SJSA1 (cell line): ENCODE results near the gene SNTB2. TPM values are rescaled to one million over a fixed set of nuclear protein-coding genes. Genes with fewer than 3 reads are reported as not detected.
"Not testable (repeated sequence)": the region's sequence is repeated elsewhere in the genome, so short reads cannot be mapped to it uniquely, and the experiment has no call there.

ENCODE experiments used
- DNase-seq, 2 experiments: peaks; one replicate each; pipeline ENCODE4 v3.0.0-alpha.2; 2015 to 2020; ENCODE audit warnings: low spot score in 2 of 2, low read depth in 1 of 2
- H3K27ac ChIP-seq: fragments of 250-450 bp; sonication (Bioruptor Pico); 2 replicates; pipeline ENCODE4 v1.5.1; 2020; ENCODE audit warnings: mild to moderate bottlenecking, moderate library complexity
- H3K27me3 ChIP-seq: fragments of 250-450 bp; sonication (Bioruptor Pico); replicated peaks from 2 replicates; pipeline ENCODE4 v1.5.1; 2020; ENCODE audit warnings: mild to moderate bottlenecking, moderate library complexity
- H3K36me3 ChIP-seq: fragments of 250-450 bp; sonication (Bioruptor Pico); 2 replicates; pipeline ENCODE4 v1.5.1; 2020; ENCODE audit warnings: mild to moderate bottlenecking
- H3K4me1 ChIP-seq: fragments of 250-450 bp; sonication (Bioruptor Pico); replicated peaks from 2 replicates; pipeline ENCODE4 v1.6.1; 2021; ENCODE audit warnings: mild to moderate bottlenecking
- H3K4me3 ChIP-seq: fragments of 250-450 bp; sonication (Bioruptor Pico); 2 replicates; pipeline ENCODE4 v1.5.1; 2020; ENCODE audit warnings: mild to moderate bottlenecking
- H3K9me3 ChIP-seq: fragments of 250-450 bp; sonication (Bioruptor Pico); replicated peaks from 2 replicates; pipeline ENCODE4 v1.5.1; 2020; ENCODE audit warnings: mild to moderate bottlenecking
- total RNA-seq: library from RNA; depleted of rRNA; stranded (reverse); fragments of >200 nt; shearing (Covaris generic); gene quantifications from 2 replicates; pipeline ENCODE4 v1.2.3, GENCODE V29; 2014

SNTB2 gene
- total RNA-seq, 1 experiment from 2014 or later = 43.6 TPM

DNA sequence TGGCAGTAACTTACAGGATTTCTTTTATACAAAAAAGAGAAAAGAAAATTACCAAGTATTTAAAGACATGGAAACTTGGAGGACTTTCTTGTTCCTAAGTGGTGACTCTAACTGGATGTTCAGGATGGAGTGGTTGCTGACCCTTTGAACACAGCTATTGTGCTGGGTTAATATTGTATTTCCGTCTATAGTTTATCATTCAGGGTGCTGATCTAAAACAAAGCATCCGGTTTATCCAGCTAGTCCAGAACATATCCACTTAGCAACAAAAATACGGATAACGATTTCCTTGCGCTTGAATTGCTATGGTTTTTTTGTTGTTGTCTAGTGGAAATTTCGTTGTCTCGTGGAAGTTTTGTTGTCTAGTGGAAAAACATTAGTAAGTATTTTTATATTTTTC is 38.2 kb downstream of the SNTB2 start:
- peaks cover 10% of the 10 kb centered on the region for H3K4me1 ChIP-seq
- no peak overlapping the region for H3K4me3 ChIP-seq
- no peak for DNase-seq
- no peaks in the 10 kb centered on the region for H3K36me3 ChIP-seq
- H3K27ac ChIP-seq = no peak overlapping the region
- H3K27me3 ChIP-seq = no peaks in the 10 kb centered on the region
- H3K9me3 ChIP-seq = no peaks in the 10 kb centered on the region

DNA sequence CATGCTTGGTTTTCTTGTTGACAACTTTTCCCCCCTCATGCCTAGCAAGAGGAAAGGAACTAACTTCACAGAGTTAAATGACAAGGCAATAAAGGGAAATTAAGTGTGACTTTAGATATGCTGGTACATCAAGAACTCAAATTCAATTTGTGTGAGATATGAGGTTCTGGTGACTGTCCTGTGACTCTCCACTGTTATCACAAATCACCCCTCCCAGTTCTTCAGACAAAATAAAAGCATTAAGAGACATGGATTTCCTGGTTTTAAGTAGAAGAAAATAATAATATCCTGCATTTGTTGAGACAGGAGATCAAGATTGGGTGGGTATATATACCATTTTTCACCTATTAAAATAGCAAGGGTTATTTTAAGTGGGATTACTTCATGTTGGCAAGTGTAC is 46.2 kb downstream of the SNTB2 start:
- DNase-seq = no peak
- Histone ChIP-seq H3K9me3 (no peaks in the 10 kb centered on the region), H3K4me3 (no peak overlapping the region)

DNA sequence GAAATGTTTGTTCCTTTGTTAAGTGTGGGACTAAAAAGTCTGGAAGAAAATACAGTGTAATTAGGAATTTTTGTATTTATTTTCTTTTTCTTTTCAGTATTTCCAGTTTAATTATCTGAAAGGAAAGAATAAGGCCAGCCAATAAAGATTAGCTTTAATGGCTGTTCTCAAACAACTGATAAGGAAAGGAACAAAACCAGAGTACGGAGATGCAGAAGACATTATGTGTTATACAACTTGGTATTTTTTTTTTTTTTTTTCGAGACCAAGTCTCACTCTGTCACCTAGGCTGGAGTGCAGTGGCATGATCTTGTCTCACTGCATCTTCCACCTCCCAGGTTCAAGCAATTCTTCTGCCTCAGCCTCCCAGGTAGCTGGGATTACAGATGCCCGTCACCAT is 47.5 kb downstream of the SNTB2 start:
- Histone ChIP-seq H3K36me3 (no peaks in the 10 kb centered on the region), H3K27ac (no peak overlapping the region), H3K9me3 (no peaks in the 10 kb centered on the region), H3K27me3 (no peaks in the 10 kb centered on the region), H3K4me1 (no peaks in the 10 kb centered on the region), H3K4me3 (no peak overlapping the region)
- DNase-seq = no peak

More for the DNA sequence above, 46.2 kb downstream of the SNTB2 start:
- no peaks in the 10 kb centered on the region for H3K4me1 ChIP-seq
- no peaks in the 10 kb centered on the region for H3K27me3 ChIP-seq
- no peaks in the 10 kb centered on the region for H3K36me3 ChIP-seq
- H3K27ac ChIP-seq = no peak overlapping the region

DNA sequence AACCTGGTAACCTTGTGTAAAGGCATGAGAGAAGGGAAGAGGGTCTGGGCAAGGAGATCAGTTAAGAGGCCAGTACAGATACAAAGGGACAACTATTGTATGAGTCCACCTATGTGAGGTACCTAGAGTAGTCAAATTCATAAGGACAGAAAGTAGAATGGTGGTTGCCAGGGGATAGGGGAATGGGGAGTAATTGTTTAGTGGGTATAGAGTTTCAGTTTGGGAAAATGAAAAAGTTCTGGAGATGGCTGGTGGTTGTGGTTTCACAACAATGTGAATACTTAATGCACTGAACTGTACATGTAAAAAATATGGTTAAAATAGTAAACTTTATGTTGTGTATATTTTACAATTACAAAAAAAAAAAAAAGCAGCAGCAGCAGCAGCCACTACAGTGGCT is 49.4 kb downstream of the SNTB2 start:
- DNase-seq = no peak
- peaks cover 7% of the 10 kb centered on the region; the same call in 1 of the 2 replicates for H3K36me3 ChIP-seq
- H3K27ac ChIP-seq = no peak overlapping the region
- no peaks in the 10 kb centered on the region for H3K27me3 ChIP-seq
- H3K4me3 ChIP-seq = no peak overlapping the region
- no peaks in the 10 kb centered on the region for H3K4me1 ChIP-seq
- no peaks in the 10 kb centered on the region for H3K9me3 ChIP-seq

DNA sequence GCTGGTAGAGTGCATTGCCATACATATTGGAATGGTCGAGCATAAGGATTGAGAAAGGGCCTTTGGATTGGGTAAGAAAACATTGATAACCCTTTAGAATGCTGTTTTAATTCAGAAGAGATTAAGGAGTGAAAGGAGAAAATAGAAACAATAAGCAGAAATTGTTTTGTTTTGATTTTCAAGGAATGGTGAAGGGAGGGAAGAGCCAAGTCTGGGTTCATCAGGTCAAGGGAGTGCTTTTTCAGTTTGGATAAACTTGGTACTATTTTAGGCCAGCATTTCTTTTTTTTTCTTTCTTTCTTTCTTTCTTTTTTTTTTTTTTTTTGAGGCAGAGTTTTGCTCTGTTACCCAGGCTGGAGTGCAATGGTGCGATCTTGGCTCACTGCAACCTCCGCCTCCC is 50.3 kb downstream of the SNTB2 start:
- Histone ChIP-seq H3K27ac (no peak overlapping the region), H3K4me3 (no peak overlapping the region), H3K4me1 (no peaks in the 10 kb centered on the region), H3K9me3 (no peaks in the 10 kb centered on the region), H3K36me3 (peaks cover 7% of the 10 kb centered on the region; the same call in 1 of the 2 replicates), H3K27me3 (no peaks in the 10 kb centered on the region)
- DNase-seq = no peak

DNA sequence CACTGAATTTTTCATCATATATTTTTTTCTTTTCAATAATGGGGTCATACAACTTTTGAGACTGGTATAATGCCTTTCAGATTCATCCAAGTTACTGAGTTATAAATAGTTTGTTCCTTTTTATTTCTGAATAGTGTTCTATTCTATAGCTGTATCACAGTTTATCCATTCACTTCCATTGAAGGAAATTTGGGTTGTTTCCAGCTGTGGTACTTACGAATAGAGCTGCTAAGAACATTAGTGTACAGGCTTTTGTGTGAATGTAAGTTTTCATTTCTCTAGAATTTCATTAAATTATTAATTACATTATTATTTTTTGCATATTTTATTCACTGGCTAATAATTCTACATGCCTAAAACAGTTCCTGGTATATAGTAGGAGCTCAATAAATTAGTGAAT is 52.9 kb downstream of the SNTB2 start:
- Histone ChIP-seq H3K27me3 (no peaks in the 10 kb centered on the region), H3K36me3 (peaks cover 7% of the 10 kb centered on the region; the same call in 1 of the 2 replicates), H3K27ac (no peak overlapping the region), H3K4me1 (no peaks in the 10 kb centered on the region), H3K4me3 (no peak overlapping the region), H3K9me3 (no peaks in the 10 kb centered on the region)
- DNase-seq = no peak

DNA sequence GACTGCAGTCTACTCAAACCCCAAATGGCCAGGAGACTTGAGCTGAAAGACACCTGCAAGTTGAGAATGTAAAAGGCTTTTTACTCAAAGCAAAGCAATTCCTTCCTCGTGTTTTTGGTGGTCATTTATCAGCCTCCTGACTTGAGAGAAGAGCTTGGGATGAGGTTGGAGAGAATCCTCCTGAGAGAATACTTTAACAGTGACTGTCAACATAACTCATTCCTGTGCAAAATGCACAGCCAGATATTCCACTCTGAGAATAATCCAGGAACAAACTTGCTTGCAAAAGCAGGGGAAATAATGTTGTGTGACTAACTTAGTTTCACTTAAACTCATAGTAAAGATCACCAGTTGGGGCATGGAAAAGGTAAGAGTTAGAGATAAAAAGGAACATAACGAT is 53.4 kb downstream of the SNTB2 start:
- H3K27ac ChIP-seq = no peak overlapping the region
- H3K4me3 ChIP-seq = no peak overlapping the region
- peaks cover 7% of the 10 kb centered on the region for H3K36me3 ChIP-seq
- no peaks in the 10 kb centered on the region for H3K27me3 ChIP-seq
- H3K9me3 ChIP-seq = no peaks in the 10 kb centered on the region
- no peak for DNase-seq
- no peaks in the 10 kb centered on the region for H3K4me1 ChIP-seq

DNA sequence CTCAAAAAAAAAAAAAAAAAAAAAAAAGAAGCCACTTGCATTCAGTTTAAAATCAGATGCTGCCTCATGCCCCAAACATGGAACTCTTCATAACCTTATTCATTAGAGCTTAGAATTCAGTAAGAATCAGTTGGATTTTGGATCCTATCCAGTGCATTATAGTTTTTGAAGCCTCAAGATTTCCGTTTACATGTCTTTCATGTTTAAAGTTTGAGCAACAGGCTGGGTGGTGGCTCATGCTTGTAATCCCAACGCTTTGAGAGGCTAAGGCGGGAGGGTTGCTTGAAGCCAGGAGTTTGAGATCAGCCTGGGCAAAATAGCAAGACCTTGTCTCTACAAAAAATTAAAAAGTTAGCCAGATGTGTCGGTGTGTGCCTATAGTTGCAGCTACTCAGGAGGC is 55.0 kb downstream of the SNTB2 start:
- Histone ChIP-seq H3K27ac (no peak overlapping the region), H3K4me3 (no peak overlapping the region), H3K27me3 (no peaks in the 10 kb centered on the region), H3K9me3 (no peaks in the 10 kb centered on the region), H3K4me1 (no peaks in the 10 kb centered on the region), H3K36me3 (peaks cover 13% of the 10 kb centered on the region)
- no peak for DNase-seq

DNA sequence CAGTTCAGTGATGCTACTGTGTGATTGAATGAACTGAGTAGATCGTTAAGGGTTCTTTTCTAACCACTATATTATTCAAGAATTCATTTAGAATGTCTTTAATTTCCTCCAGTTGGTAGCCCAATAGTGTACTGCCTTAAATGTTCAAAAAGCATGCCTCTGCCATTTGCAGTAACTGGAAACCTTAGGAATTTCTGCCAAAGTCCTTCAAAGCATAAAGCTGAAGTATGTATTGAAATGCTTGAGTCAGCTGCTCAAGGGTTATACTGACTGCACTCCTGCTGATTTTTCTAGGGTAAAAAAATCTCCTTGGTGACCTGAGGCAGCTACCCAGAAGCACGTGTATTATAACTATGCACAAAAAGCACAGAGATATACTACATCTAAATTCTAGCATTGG is 56.5 kb downstream of the SNTB2 start:
- no peaks in the 10 kb centered on the region for H3K27me3 ChIP-seq
- no peak for DNase-seq
- no peaks in the 10 kb centered on the region for H3K9me3 ChIP-seq
- H3K4me1 ChIP-seq = no peaks in the 10 kb centered on the region
- H3K36me3 ChIP-seq = peaks cover 26% of the 10 kb centered on the region
- no peak overlapping the region for H3K4me3 ChIP-seq
- no peak overlapping the region for H3K27ac ChIP-seq

DNA sequence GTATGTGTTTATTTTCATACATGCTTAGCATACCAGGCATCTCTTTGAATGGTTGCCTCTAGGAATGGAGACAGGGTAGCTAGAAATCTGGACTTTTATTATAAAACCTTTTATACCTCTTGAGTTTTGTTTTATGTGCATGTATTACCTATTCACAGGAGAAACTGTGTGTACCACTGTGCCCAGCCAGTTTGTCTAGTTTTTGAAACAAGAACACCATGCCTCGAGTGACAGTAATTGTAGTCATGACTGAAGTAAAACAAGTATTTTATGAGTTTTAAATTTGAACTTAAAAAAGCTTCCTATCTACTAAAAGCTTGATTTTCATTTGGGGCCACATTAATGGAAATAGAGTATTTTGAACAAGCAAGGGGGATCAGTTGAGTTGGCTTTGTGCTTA is 57.4 kb downstream of the SNTB2 start:
- no peaks in the 10 kb centered on the region for H3K9me3 ChIP-seq
- H3K27me3 ChIP-seq = no peaks in the 10 kb centered on the region
- no peaks in the 10 kb centered on the region for H3K4me1 ChIP-seq
- H3K27ac ChIP-seq = no peak overlapping the region
- peaks cover 26% of the 10 kb centered on the region for H3K36me3 ChIP-seq
- DNase-seq = no peak
- H3K4me3 ChIP-seq = no peak overlapping the region

DNA sequence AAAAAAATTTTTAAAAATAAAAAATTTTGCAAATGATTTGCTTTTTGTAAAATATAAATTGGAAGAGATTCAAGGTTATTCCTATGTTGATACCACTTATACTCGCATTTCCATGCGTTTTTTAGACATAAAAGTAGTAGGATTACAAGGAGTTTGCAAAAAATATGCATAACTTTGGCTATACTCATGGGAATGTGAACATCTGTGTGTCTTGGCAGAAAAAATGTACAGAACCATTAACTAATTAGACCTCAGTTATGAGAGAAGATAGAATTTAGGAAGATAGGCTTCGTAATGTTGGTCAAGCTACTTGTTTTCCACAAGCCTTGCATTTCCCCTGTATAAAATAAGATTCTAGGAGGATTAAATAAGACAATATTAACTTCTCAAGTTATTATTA is 63.1 kb downstream of the SNTB2 start:
- Histone ChIP-seq H3K4me3 (no peak overlapping the region), H3K9me3 (no peaks in the 10 kb centered on the region), H3K4me1 (no peaks in the 10 kb centered on the region), H3K27me3 (no peaks in the 10 kb centered on the region), H3K36me3 (peaks cover 25% of the 10 kb centered on the region), H3K27ac (no peak overlapping the region)
- DNase-seq = no peak

DNA sequence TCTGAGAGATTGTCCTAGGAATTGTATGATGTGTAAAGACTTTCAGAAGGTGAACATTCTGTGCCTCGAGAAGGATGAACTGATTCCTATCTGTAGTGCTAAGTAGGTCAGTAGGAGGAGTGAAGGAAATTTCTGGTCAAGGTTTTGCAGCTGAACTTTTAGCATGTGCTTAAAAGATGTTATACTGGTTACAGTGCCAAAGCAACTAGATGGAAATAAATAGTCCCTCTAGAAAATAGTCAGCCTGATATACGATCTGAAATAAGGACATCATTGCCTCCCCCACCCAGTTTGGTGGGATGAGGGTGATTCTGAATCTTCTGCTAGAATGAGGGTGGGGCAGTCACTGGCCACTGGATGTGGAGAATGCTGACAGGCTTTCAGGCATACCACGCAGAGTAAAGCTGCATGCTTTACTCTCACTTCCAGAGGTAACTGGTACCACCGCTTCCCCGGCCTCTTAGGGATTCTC is 66.9 kb downstream of the SNTB2 start:
- H3K4me3 ChIP-seq = no peak overlapping the region
- no peaks in the 10 kb centered on the region for H3K9me3 ChIP-seq
- H3K36me3 ChIP-seq = peaks cover 6% of the 10 kb centered on the region; the same call in 1 of the 2 replicates
- no peaks in the 10 kb centered on the region for H3K4me1 ChIP-seq
- H3K27me3 ChIP-seq = no peaks in the 10 kb centered on the region
- no peak for DNase-seq
- H3K27ac ChIP-seq = no peak overlapping the region

DNA sequence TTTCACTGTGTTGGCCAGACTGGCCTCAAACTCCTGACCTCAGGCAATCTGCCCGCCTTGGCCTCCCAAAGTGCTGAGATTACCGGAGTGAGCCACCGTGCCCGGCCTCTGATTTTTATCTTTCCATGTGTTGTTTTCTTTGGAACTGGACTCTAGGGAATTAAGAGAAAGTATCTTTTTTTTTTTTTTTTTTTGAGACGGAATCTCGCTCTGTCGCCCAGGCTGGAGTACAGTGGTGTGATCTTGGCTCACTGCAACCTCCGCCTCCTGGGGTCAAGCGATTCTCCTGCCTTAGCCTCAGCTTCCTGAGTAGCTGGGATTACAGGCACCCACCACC is 72.4 kb downstream of the SNTB2 start:
- H3K27ac ChIP-seq, DNase-seq, H3K9me3 ChIP-seq, H3K4me3 ChIP-seq, H3K27me3 ChIP-seq, H3K4me1 ChIP-seq: not testable (repeated sequence)
- peaks cover 24% of the 10 kb centered on the region for H3K36me3 ChIP-seq

DNA sequence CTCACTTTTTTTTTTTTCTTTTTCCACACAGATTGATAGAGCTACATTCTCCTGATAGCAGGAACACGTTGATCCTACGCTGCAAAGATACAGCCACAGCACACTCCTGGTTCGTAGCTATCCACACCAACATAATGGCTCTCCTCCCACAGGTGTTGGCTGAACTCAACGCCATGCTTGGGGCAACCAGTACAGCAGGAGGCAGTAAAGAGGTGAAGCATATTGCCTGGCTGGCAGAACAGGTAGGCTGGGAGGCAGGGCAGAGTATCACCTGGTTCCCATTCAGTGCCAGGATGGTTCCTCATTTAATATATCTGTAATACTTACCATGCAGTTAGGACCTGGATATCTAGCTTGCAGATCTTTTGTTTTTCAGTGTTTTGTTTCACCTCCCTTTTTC is 73.1 kb downstream of the SNTB2 start:
- no peak for DNase-seq
- no peaks in the 10 kb centered on the region for H3K4me1 ChIP-seq

DNA sequence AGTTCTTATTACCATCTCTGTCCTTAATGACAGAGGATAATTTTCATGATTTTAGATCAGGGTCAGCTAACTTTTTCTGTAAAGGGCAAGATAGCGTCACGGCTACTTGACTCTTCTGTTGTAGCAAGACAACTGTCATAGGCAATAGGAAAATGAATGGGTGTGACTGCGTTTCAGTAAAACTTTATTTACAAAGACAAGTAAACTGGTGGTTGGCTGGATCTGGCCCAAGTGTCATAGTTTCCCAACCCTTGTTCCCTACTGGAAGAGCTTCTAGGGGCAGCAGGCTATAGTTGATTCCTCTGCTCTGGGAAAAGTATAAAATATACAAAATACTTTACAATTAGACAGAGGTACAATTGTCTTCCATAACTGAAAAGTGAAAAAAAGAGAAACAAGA is 73.5 kb downstream of the SNTB2 start:
- Histone ChIP-seq H3K36me3 (peaks cover 26% of the 10 kb centered on the region), H3K27ac (no peak overlapping the region), H3K4me1 (no peaks in the 10 kb centered on the region), H3K9me3 (no peaks in the 10 kb centered on the region), H3K27me3 (no peaks in the 10 kb centered on the region), H3K4me3 (no peak overlapping the region)
- DNase-seq = no peak

More for the DNA sequence above, 73.1 kb downstream of the SNTB2 start:
- Histone ChIP-seq H3K4me3 (no peak overlapping the region), H3K27ac (no peak overlapping the region), H3K9me3 (no peaks in the 10 kb centered on the region), H3K27me3 (no peaks in the 10 kb centered on the region), H3K36me3 (peaks cover 26% of the 10 kb centered on the region)
